SU-DHL-6 (cell line): Measurements from ENCODE around the gene B4GALT5.

ENCODE experiments used
- CTCF ChIP-seq: fragments of 200-600 bp; sonication (generic); IDR thresholded peaks from one replicate; pipeline ENCODE4 v1.5.1; 2017; ENCODE audit warnings: antibody characterized with exemption, mild to moderate bottlenecking, low read length, moderate library complexity; ENCODE audit not compliant: insufficient read depth, poor library complexity, severe bottlenecking
- EZH2phosphoT487 ChIP-seq: fragments of 200-600 bp; sonication (generic), shearing (Covaris generic); conservative IDR thresholded peaks from 2 replicates; pipeline ENCODE4 v1.6.1; 2018; ENCODE audit warnings: mild to moderate bottlenecking, antibody characterized with exemption, low read length, moderate library complexity, mixed read lengths

- TF ChIP-seq CTCF (no peak), EZH2phosphoT487 (no peak)
These were observed 59.7 kb downstream of the B4GALT5 start for GRCh38 chr20:49653925-49654434.
